DND-41 (cell line): ENCODE measurements around the gene CNIH4.
A peak's percentile ranks its signal among the peaks of the same experiment; 100 is the strongest.

Experiments used
- ATAC-seq: fragments of 200-7000 bp; cut with Tn5 transposase; 3 replicates; pipeline ENCODE4 v1.9.1; 2021; ENCODE audit warnings: low read depth; ENCODE audit not compliant: insufficient read depth
- DNase-seq: peaks from one replicate; pipeline ENCODE4 v3.0.0-alpha.2; 2020
- H2AFZ ChIP-seq: 2 replicates; pipeline ENCODE4 v1.6.0; 2012; ENCODE audit warnings: low read depth, low read length
- H3K27ac ChIP-seq: 2 replicates; pipeline ENCODE4 v1.5.1; 2012; ENCODE audit warnings: low read length, inconsistent platforms
- H3K27me3 ChIP-seq: fragments of 200-600 bp; sonication (generic); 2 replicates; pipeline ENCODE4 v1.6.0; 2012; ENCODE audit warnings: low read length, mild to moderate bottlenecking, inconsistent platforms; ENCODE audit not compliant: insufficient read depth, poor library complexity
- H3K36me3 ChIP-seq: 2 replicates; pipeline ENCODE4 v1.5.1; 2012; ENCODE audit warnings: low read length, inconsistent platforms; ENCODE audit not compliant: insufficient read depth
- H3K4me1 ChIP-seq: 2 replicates; pipeline ENCODE4 v1.5.1; 2012; ENCODE audit warnings: mild to moderate bottlenecking, low read length; ENCODE audit not compliant: insufficient read depth
- H3K4me2 ChIP-seq: 2 replicates; pipeline ENCODE4 v1.6.0; 2012; ENCODE audit warnings: mild to moderate bottlenecking, moderate library complexity, low read length, inconsistent platforms; ENCODE audit not compliant: insufficient read depth
- H3K4me3 ChIP-seq, 2 experiments: fragments of 200-600 bp in 1 of 2; shearing (Covaris generic) in 1 of 2; 2 replicates each; pipeline ENCODE4 v1.5.1; 2012 to 2016; ENCODE audit warnings: inconsistent platforms in 2 of 2, low read length in 2 of 2, mild to moderate bottlenecking in 2 of 2, low read depth in 1 of 2, moderate library complexity in 1 of 2
- H3K79me2 ChIP-seq: 2 replicates; pipeline ENCODE4 v1.6.0; 2012; ENCODE audit warnings: low read length, inconsistent platforms; ENCODE audit not compliant: insufficient read depth
- H3K9ac ChIP-seq: 2 replicates; pipeline ENCODE4 v1.6.0; 2012; ENCODE audit warnings: low read depth, mild to moderate bottlenecking, inconsistent platforms, low read length, moderate library complexity
- H3K9me3 ChIP-seq: 2 replicates; pipeline ENCODE4 v1.5.1; 2012; ENCODE audit warnings: low read length, moderate library complexity, mild to moderate bottlenecking, inconsistent platforms; ENCODE audit not compliant: insufficient read depth, severe bottlenecking
- H4K20me1 ChIP-seq: 2 replicates; pipeline ENCODE4 v1.6.0; 2012; ENCODE audit warnings: low read length; ENCODE audit not compliant: insufficient read depth
- CTCF ChIP-seq: IDR thresholded peaks from 2 replicates; pipeline ENCODE4 v1.5.1; 2012; ENCODE audit warnings: borderline replicate concordance, low read length, moderate library complexity, mild to moderate bottlenecking; ENCODE audit not compliant: poor library complexity, severe bottlenecking; ENCODE audit errors: extremely low read depth
- EZH2 ChIP-seq: IDR thresholded peaks from 3 replicates; pipeline ENCODE4 v1.6.1; 2012; ENCODE audit warnings: borderline replicate concordance, low read depth, mild to moderate bottlenecking, moderate library complexity, low read length, inconsistent platforms; ENCODE audit not compliant: severe bottlenecking

CNIH4 gene

GRCh38 chr1:224383218-224383617, 26.5 kb downstream of the CNIH4 start:
- DNase-seq (no peak), ATAC-seq (no peak)
- TF ChIP-seq EZH2 (no peak), CTCF (no peak)
- peaks cover 26% of the 10 kb centered on the region for H4K20me1 ChIP-seq
- H3K9ac ChIP-seq, result no peak overlapping the region
- H3K27me3 ChIP-seq, result no peaks in the 10 kb centered on the region
- H3K4me3 ChIP-seq, result no peak overlapping the region
- peaks cover 19% of the 10 kb centered on the region for H3K36me3 ChIP-seq
- H3K4me2 ChIP-seq, result no peak overlapping the region
- no peak overlapping the region for H3K27ac ChIP-seq
- H3K4me1 ChIP-seq, result peaks cover 24% of the 10 kb centered on the region
- H2AFZ ChIP-seq, result no peak overlapping the region
- no peaks in the 10 kb centered on the region for H3K9me3 ChIP-seq
- no peaks in the 10 kb centered on the region for H3K79me2 ChIP-seq

- no peak overlapping the region for H2AFZ ChIP-seq
- peaks cover 43% of the 10 kb centered on the region for H3K36me3 ChIP-seq
- no peak for DNase-seq
- no peaks in the 10 kb centered on the region for H3K4me1 ChIP-seq
- no peaks in the 10 kb centered on the region for H3K9me3 ChIP-seq
- no peak overlapping the region for H3K9ac ChIP-seq
- no peak overlapping the region for H3K4me3 ChIP-seq
- no peak for TF ChIP-seq EZH2
- no peak for TF ChIP-seq CTCF
- ATAC-seq, result 0 out of 3 replicates have a peak, but pooled peaks have one; percentile 14
- H3K27ac ChIP-seq, result no peak overlapping the region
- no peak overlapping the region for H3K4me2 ChIP-seq
- H4K20me1 ChIP-seq, result peaks cover 2% of the 10 kb centered on the region; the same call in 1 of the 2 replicates
- no peaks in the 10 kb centered on the region for H3K79me2 ChIP-seq
- H3K27me3 ChIP-seq, result no peaks in the 10 kb centered on the region
Measured at GRCh38 chr1:224387302-224387912, 30.7 kb downstream of the CNIH4 start.

- Histone ChIP-seq H4K20me1 (peaks cover 2% of the 10 kb centered on the region; the same call in 1 of the 2 replicates), H3K36me3 (peaks cover 48% of the 10 kb centered on the region), H3K79me2 (no peaks in the 10 kb centered on the region), H2AFZ (no peak overlapping the region), H3K27me3 (no peaks in the 10 kb centered on the region), H3K9ac (no peak overlapping the region), H3K4me1 (no peaks in the 10 kb centered on the region), H3K9me3 (no peaks in the 10 kb centered on the region), H3K4me3 (no peak overlapping the region), H3K4me2 (no peak overlapping the region), H3K27ac (no peak overlapping the region)
- DNase-seq (no peak), ATAC-seq (no peak)
- TF ChIP-seq CTCF (no peak), EZH2 (no peak)
Measured at GRCh38 chr1:224387943-224388342, 31.3 kb downstream of the CNIH4 start.

GRCh38 chr1:224390517-224390916, 33.8 kb downstream of the CNIH4 start:
- H3K79me2 ChIP-seq, result no peaks in the 10 kb centered on the region
- DNase-seq (no peak), ATAC-seq (no peak)
- no peak overlapping the region for H3K27ac ChIP-seq
- H3K9me3 ChIP-seq, result no peaks in the 10 kb centered on the region
- TF ChIP-seq CTCF (no peak), EZH2 (no peak)
- no peaks in the 10 kb centered on the region for H3K4me1 ChIP-seq
- peaks cover 2% of the 10 kb centered on the region; the same call in 1 of the 2 replicates for H4K20me1 ChIP-seq
- no peak overlapping the region for H3K9ac ChIP-seq
- no peak overlapping the region for H3K4me3 ChIP-seq
- H3K36me3 ChIP-seq, result peaks cover 73% of the 10 kb centered on the region
- H2AFZ ChIP-seq, result no peak overlapping the region
- no peaks in the 10 kb centered on the region for H3K27me3 ChIP-seq
- no peak overlapping the region for H3K4me2 ChIP-seq
